ENCODE measurements around the gene CLP1.
"Not testable (repeated sequence)": the region's sequence is repeated elsewhere in the genome, so short reads cannot be mapped to it uniquely, and the experiment has no call there.

Gene CLP1

GRCh38 chr11:57667117-57667735 lies 9.7 kb downstream of the CLP1 start:
- peak; percentile 82 to 96 for DNase-seq

DNA sequence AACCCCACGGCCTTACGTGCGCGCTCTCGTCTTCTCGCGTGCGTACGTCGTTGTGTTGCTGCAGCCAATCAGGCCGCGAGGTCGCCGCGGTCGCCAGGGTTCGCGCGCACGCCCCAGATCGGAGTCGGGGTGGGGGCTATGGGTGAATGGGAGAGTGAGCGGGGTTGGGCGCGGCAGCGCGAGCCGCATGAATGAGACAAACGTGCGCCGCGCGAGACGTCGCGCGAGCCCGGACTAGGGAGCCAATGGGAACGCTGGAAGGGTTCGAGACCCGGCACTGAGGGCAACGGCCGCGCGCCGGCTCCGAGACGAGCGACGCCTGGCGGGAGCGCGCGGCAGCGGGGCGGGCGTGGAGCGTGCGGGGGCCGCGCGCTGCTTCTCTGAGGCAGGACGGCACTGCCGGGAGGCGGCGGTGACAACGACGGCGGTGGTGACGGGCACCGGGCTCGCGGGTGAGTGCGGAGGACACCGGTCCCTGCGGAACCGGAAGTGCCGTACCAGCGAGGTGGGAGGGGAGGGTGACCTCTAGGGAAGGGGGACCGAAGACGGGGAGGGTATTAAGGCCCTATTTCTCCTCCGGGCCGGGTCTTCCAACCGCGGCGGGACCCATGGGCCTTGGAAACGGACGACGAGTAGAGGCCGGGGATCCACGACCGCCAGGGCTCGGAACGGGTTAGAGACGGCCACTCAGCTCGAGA lies 10.3 kb downstream of the CLP1 start, which contains the start of gene ZDHHC5:
ZDHHC5 (plus strand) TSS at position 379 of the 698 bp plus-strand sequence. CDS start 4,977 bp downstream, outside the sequence.
- DNase-seq = peak; percentile 98 to 100

GRCh38 chr11:57668434-57668782 lies 10.8 kb downstream of the CLP1 start:
- DNase-seq = peak in 1 of 2 experiments; percentile 27

DNA sequence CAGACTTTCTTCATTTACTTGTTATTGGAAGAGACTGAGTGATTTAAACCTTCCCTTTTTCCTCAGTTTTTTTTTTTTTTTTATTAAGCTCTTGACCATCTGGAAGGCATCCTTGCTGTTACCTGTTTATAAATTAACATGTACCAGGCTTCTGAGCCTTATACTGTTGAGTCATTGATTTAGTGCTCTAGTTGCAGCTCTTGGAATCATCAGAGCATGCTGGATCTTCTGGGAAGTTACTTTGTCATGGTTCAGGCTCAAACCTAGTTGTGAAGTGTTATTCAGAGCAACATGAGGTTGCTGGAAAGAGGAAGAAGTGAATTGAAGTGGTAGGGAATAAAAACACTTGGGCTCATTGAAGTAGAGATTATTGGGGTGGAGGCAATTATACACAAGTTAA lies 16.7 kb downstream of the CLP1 start:
- DNase-seq = no peak

DNA sequence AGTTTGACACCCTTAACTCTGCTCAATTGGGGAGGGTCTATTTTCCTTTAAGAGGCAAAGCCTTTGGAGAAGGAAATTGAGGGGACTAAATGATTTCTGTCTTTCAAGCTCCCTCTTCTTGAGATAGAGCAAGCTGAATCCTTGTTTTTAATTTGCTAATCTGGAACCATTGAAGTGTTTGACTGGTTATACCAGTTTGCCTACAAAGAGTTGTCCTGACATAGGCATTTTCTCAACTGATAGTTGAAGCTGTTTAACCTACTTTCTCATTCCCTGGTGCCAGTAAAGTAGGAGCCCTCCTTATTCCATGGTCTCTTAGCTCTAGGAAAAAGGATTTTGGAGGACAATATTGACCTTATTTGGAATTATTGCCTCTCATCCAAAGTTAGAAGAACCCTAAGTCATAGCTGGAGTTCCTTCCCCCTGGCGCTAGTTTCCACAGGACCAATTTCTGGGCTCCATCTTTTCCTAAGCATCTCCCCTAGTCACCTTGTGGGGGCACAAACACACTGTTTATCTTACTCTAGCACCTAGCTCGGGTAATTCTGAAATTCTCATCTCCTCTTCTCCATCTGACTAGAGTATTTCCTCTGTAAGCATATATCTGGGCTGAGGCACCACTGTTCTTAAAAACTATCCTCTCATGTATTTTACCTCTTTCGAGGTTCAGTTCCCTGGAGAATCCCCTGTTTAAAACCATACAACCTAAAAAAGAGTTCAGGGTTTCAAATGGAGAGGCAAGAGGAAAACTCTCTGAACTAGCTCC lies 17.8 kb downstream of the CLP1 start:
- DNase-seq = no peak

DNA sequence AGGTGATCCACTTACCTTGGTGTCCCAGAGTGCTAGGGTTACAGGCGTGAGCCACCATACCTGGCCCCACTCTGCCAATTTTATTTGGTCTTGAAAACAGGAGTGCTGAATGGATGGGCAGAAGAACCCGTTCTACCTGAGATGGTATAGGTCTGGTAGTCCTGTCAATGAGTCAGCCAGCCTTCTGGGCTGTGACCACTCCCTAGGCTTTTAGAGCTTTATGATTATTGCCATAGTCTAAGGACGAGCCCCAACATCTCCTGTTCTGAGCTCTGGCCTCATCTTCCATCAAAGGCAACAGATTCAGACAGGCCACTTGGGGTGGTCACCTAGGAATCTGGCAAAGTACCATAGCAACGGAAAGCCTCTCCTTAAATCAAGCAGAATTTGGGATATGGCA lies 21.8 kb downstream of the CLP1 start:
- DNase-seq = no peak

GRCh38 chr11:57680552-57680874 lies 23.0 kb downstream of the CLP1 start:
- DNase-seq = no peak

DNA sequence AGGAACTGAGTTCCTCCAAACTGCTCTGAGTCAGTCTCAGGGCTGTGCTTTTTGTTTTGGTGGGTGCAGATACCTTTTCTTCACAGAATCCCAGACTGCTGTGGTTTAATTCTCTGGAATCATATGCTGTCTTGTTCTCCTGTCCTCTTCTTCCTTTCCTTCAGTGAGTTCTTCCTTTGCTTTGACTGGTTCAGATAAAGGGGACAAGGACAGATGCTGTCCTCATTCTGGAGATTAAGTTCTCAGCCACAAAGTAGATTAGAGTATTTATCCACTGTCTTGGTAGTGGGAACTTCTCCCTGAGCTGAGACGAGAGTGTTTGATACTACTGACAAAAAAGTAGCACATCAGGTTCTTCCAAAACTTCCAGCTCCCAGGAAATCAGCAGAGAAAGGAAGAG lies 23.6 kb downstream of the CLP1 start:
- DNase-seq = no peak

GRCh38 chr11:57690474-57690873 lies 32.9 kb downstream of the CLP1 start:
- not testable (repeated sequence) for DNase-seq

- no peak for DNase-seq
Measured at GRCh38 chr11:57698843-57699365, 41.3 kb downstream of the CLP1 start.

DNA sequence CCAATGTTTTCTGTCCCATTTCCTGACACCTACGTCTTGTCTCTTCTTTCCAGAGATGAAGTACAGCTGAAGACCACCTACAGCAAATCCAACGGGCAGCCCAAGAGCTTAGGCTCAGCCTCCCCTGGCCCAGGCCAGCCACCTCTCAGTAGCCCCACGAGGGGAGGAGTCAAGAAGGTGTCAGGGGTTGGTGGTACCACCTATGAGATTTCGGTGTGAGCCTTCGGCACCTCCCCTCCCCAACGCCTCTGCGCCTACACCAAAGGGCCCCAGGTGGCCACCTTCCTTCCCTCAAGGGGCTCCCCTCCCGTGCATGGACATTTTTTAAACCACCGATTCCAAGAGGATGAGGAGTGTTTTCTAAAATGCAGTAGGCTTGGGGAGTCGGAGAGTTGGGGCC lies 42.3 kb downstream of the CLP1 start:
- DNase-seq = no peak

- DNase-seq = no peak
Measured at GRCh38 chr11:57700425-57700824, 42.9 kb downstream of the CLP1 start.

- DNase-seq = no peak
Measured at GRCh38 chr11:57703341-57703740, 45.8 kb downstream of the CLP1 start.

- no peak for DNase-seq
Measured at GRCh38 chr11:57704932-57705331, 47.4 kb downstream of the CLP1 start.

- DNase-seq = not testable (repeated sequence)
Measured at GRCh38 chr11:57705432-57705831, 47.9 kb downstream of the CLP1 start.

GRCh38 chr11:57709802-57710367 lies 52.3 kb downstream of the CLP1 start:
- no peak for DNase-seq

All from stimulated activated CD4-positive, alpha-beta T cell treated with anti-CD3 and anti-CD28 coated beads, Interleukin-4, amount 100 ng/mL, for 4 hours (primary cell).